Activated CD4-positive, alpha-beta memory T cell treated with anti-CD3 and anti-CD28 coated beads for 36 hours (primary cell): ENCODE results near the gene SNX1. TPM values are rescaled to one million over a fixed set of nuclear protein-coding genes. Genes with fewer than 3 reads are reported as not detected.
"Not testable (repeated sequence)": the region's sequence is repeated elsewhere in the genome, so short reads cannot be mapped to it uniquely, and the experiment has no call there.

Experiments used
- CTCF ChIA-PET: fragments of 350-600 bp; sonication (Branson Sonifier 250); formaldehyde crosslinking; loops from one replicate; lab custom pipeline; 2021; ENCODE audit warnings: antibody characterized with exemption, inconsistent platforms; lab: Charles Lee
- POLR2A ChIA-PET: fragments of 350-600 bp; sonication (Branson Sonifier 250); formaldehyde crosslinking; loops from one replicate; lab custom pipeline; 2021; ENCODE audit warnings: antibody characterized with exemption; lab: Charles Lee
- DNase-seq: peaks from one replicate; pipeline ENCODE4 v3.0.0-alpha.2; 2020
- H3K27ac Mint-ChIP-seq: one replicate; pipeline ENCODE4 v1.8.0; 2021; ENCODE audit warnings: mixed read lengths
- H3K27me3 Mint-ChIP-seq: one replicate; pipeline ENCODE4 v1.8.0; 2021; ENCODE audit warnings: mixed read lengths
- H3K36me3 Mint-ChIP-seq: one replicate; pipeline ENCODE4 v1.8.0; 2021; ENCODE audit warnings: mixed read lengths
- H3K4me1 Mint-ChIP-seq: one replicate; pipeline ENCODE4 v1.8.0; 2021; ENCODE audit warnings: low read depth, mixed read lengths
- H3K4me3 Mint-ChIP-seq: one replicate; pipeline ENCODE4 v1.8.0; 2021; ENCODE audit warnings: mild to moderate bottlenecking, mixed read lengths
- H3K9me3 Mint-ChIP-seq: one replicate; pipeline ENCODE4 v1.8.0; 2021; ENCODE audit warnings: mixed read lengths
- intact Hi-C: fragments of 100-400 bp; cut with micrococcal nuclease; formaldehyde crosslinking; loops from one replicate; pipeline ENCODE4 v1.15.1; 2023
- total RNA-seq, 2 experiments: library from RNA; stranded (reverse); gene quantifications; one replicate each; pipeline ENCODE4 v1.2.3, GENCODE V29; 2021

The SNX1 gene
- total RNA-seq, 2 experiments from 2014 or later = 99.3 to 102 TPM

DNA sequence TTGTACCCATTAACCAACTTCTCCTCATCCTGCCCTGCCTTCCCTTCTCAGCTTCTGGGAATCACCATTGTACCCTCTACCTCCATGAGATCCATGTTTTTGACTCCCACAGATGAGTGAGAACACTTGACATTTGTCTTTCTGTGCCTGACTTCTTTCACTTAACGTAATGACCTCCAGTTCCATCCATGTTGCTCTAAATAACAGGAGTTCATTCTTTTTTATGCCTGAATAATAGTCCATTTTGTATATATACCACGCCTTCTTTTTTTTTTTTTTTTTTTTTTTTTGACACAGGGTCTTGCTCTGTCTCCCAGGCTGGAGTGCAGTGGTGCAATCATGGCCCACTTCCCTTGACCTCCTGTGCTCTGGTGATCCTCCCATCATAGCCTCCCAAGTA lies 6.7 kb downstream of the SNX1 start:
- H3K27ac Mint-ChIP-seq = no peak overlapping the region
- intact Hi-C loops = no loop called here
- ChIA-PET CTCF (no interaction called here), POLR2A (no interaction called here)
- H3K9me3 Mint-ChIP-seq = no peaks in the 10 kb centered on the region
- peaks cover 5% of the 10 kb centered on the region for H3K36me3 Mint-ChIP-seq
- H3K4me1 Mint-ChIP-seq = peaks cover 48% of the 10 kb centered on the region
- DNase-seq = no peak
- H3K27me3 Mint-ChIP-seq = no peaks in the 10 kb centered on the region
- H3K4me3 Mint-ChIP-seq = no peak overlapping the region

DNA sequence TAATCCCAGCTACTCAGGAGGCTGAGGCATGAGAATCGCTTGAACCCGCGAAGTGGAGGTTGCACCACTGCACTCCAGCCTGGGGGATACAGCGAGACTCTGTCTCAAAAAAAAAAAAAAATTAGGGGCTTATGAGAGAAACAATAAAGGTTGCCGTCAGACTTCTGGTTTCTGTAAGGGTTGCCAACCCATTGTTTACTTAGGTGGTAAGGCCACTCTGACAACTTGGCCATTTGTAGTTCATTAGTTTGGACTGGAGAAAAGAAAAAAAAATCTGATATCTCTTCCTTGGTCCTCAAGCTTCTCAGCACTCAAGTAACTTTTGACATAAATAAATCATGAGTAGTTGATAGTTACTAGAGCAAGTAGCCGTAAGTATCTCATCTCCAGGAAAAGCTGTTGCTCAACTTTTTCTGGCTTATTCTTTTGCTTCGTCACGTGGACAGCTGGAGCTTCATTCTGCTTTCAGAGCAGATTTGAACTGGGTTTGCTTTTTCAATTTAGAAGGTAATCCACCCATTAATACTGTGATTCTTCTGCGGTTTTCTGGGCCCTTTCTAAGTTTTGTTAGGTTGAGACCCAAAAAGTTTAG lies 9.4 kb downstream of the SNX1 start:
- POLR2A ChIA-PET = no interaction called here
- DNase-seq = no peak
- Mint-ChIP-seq H3K27me3 (no peaks in the 10 kb centered on the region), H3K9me3 (no peaks in the 10 kb centered on the region), H3K36me3 (peaks cover 5% of the 10 kb centered on the region), H3K4me1 (peaks cover 39% of the 10 kb centered on the region), H3K27ac (no peak overlapping the region), H3K4me3 (no peak overlapping the region)
- intact Hi-C loops = no loop called here
- CTCF ChIA-PET = interaction anchor here (1.1 to 1.6 kb wide), 2 partner anchors 9 to 353 kb away, joined by 3 read pairs; partner anchors contain the start of gene SNX1

DNA sequence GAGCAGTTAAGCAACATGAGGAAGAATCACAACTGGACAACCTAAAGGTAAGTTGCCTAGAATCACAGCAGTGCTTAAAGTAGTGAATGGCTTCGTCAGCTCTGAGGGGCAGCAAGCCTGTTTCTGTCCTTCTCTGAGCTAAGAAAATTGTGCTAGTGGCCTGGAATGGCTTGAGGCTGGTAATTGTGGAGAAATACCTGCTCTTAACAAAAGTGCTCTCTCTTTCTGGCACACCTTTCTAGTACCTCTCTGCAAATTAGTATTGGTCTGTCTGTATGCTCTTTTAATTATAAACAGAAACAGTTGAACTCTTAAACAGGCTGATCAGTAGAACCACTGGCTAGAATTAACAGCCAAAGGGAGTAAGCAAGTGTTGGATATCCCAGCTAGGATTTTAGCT lies 11.6 kb downstream of the SNX1 start:
- Mint-ChIP-seq H3K27ac (no peak overlapping the region), H3K4me1 (peaks cover 54% of the 10 kb centered on the region), H3K36me3 (peaks cover 5% of the 10 kb centered on the region), H3K27me3 (no peaks in the 10 kb centered on the region), H3K4me3 (no peak overlapping the region), H3K9me3 (no peaks in the 10 kb centered on the region)
- intact Hi-C loops = no loop called here
- POLR2A ChIA-PET = no interaction called here
- CTCF ChIA-PET = no interaction called here
- DNase-seq = no peak

DNA sequence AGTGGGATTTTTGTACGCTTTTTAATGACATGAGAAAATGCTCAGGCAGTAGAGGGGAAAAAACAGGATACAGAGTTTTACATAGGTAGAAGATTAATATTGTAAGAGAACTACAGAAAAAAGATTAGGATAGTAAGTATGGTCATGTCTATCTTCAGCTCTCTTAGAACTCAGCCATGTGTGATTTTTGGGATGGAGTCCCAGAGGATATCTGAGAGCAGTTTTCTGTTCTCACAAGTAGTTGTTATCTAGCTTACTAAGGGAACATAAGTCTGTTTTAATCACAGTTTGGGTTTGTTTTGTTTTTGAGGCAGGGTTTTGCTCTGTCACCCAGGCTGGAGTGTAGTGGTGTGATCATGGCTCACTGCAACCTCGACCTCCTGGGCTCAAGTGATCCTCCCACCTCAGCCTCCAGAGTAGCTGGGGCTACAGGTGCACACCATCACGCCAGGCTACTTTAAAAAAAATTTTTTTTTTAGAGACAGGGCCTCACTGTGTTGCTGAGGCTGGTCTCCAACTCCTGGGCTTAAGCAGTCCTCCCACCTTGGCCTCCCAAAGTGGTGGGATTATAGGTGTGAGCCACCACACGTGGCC lies 14.4 kb downstream of the SNX1 start:
- intact Hi-C loops = loop anchor here (2.0 to 5.0 kb wide), 2 partner anchors 17 to 42 kb away; partner anchors contain the start of genes CIAO2A and SNX22

DNA sequence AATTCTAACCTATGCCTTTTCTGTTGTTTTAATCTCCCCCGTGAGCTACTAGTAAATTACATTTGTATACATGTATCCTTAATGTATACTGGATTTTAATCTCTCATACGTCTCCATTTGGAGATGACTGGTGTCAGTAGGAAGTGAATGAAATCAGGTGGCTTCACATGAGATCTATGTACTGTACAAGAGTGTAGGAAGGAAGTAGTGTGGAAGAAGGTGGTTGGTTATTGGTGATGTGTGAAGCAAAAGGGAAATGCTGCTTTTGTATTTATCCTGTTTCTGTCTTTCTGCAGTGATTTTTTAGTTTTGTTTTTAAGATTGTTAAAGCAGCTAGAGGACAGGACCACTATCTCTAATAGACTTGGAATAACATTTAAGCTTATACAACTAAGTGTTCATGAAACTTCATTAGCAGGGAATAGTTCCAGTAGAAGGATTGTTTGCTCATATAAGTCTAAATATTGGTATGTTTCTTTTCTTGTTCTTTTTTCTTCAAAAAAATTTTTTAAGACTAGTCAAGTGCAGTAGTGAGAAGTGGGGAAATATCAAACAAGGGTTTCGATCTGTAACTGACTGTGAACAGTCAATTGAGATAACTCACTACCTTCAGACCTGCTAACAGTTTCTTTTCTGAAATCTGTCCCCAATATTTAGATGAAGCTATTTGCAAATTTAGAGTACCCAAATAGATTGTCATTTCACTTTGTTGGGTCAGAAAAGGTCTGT lies 15.3 kb downstream of the SNX1 start:
- DNase-seq = no peak
- Mint-ChIP-seq H3K36me3 (peaks cover 22% of the 10 kb centered on the region), H3K27ac (peak overlapping the region; percentile 20), H3K9me3 (no peaks in the 10 kb centered on the region), H3K27me3 (no peaks in the 10 kb centered on the region), H3K4me3 (no peak overlapping the region), H3K4me1 (peaks cover 43% of the 10 kb centered on the region)
- POLR2A ChIA-PET = interaction anchor here (0.5 to 2.1 kb wide), 5 partner anchors 16 to 302 kb away, joined by 3 to 7 read pairs (median 3); partner anchors contain the start of genes CIAO2A, PPIB and SNX1
- CTCF ChIA-PET = interaction anchor here (1.3 kb wide), 1 partner anchor 42 kb away, joined by 4 read pairs; no protein-coding TSS in a partner anchor
- intact Hi-C loops = loop anchor here (2.0 to 5.0 kb wide), 2 partner anchors 18 to 41 kb away; partner anchors contain the start of genes CIAO2A and SNX22

More for the DNA sequence above, 14.4 kb downstream of the SNX1 start:
- peaks cover 47% of the 10 kb centered on the region for H3K4me1 Mint-ChIP-seq
- POLR2A ChIA-PET = interaction anchor here (1.7 kb wide), 1 partner anchor 17 kb away, joined by 7 read pairs; the partner anchor contains the start of gene CIAO2A
- not testable (repeated sequence) for H3K27ac Mint-ChIP-seq, H3K9me3 Mint-ChIP-seq, H3K4me3 Mint-ChIP-seq, H3K27me3 Mint-ChIP-seq, DNase-seq
- CTCF ChIA-PET = interaction anchor here (1.3 kb wide), 1 partner anchor 43 kb away, joined by 4 read pairs; no protein-coding TSS in a partner anchor
- peaks cover 22% of the 10 kb centered on the region for H3K36me3 Mint-ChIP-seq

DNA sequence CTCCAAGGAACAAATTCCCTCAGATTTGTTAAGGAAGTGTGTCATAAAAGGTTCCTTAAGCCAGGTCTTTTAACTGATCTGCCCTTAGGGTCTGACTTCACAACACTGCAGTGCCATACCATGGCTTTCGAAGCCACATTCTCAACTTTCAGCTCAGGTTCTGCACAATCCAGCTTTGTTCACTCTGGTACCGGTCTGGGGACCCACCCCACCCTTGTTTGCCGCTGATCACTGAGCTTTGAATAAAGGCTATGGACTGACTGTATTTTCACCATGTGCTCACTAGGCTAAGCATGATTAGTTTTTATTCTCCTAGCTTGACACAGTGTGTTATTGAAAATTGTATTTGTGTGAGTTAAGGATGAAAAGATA lies 15.9 kb downstream of the SNX1 start:
- ChIA-PET CTCF (no interaction called here), POLR2A (interaction anchor here (0.9 to 2.1 kb wide), 4 partner anchors 16 to 135 kb away, joined by 3 to 7 read pairs (median 5); partner anchors contain the start of genes CIAO2A, PPIB and SNX1)
- H3K27ac Mint-ChIP-seq = no peak overlapping the region
- no peak overlapping the region for H3K4me3 Mint-ChIP-seq
- no peaks in the 10 kb centered on the region for H3K9me3 Mint-ChIP-seq
- H3K4me1 Mint-ChIP-seq = peaks cover 38% of the 10 kb centered on the region
- no peaks in the 10 kb centered on the region for H3K27me3 Mint-ChIP-seq
- H3K36me3 Mint-ChIP-seq = peaks cover 24% of the 10 kb centered on the region
- intact Hi-C loops = loop anchor here (2.0 to 5.0 kb wide), 2 partner anchors 19 to 41 kb away; partner anchors contain the start of genes CIAO2A and SNX22
- DNase-seq = no peak

DNA sequence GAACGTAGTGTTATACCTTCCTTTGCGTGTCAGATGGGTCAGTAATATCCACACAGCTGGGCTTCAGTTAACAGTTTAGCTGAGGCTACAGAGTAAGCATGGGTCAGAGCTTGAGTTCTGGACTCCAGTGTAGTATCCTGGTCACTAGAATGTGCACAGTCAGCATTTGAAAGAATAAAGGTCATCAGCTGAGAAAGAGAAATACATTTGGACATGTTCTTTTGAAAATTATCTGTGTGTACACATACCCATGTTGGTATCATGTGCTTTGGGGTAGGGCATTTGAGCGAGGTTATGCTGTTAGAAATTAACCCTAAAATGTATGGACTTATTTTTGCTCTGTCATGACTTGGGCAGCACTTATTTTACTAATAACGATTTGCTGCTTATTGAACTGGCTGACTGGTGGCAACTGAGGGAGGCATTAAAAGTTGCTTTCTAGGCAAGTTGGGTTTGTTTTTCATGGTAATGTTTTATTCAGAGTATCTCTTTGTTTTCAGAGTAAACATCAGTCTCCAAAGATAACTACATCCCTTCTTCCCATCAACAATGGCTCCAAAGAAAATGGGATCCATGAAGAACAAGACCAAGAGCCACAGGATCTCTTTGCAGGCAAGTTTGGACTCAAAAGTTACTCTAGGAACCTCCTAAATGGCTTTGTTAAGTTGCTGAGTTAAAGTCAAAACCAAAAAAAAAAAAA lies 16.4 kb downstream of the SNX1 start:
- no peaks in the 10 kb centered on the region for H3K9me3 Mint-ChIP-seq
- H3K27ac Mint-ChIP-seq = peak overlapping the region; percentile 76
- no peak overlapping the region for H3K4me3 Mint-ChIP-seq
- no peaks in the 10 kb centered on the region for H3K27me3 Mint-ChIP-seq
- intact Hi-C loops = loop anchor here (5.0 kb wide), 1 partner anchor 40 kb away; the partner anchor contains the start of gene SNX22
- H3K4me1 Mint-ChIP-seq = peaks cover 38% of the 10 kb centered on the region
- POLR2A ChIA-PET = interaction anchor here (0.9 to 2.1 kb wide), 4 partner anchors 17 to 135 kb away, joined by 3 to 7 read pairs (median 5); partner anchors contain the start of genes CIAO2A, PPIB and SNX1
- H3K36me3 Mint-ChIP-seq = peaks cover 28% of the 10 kb centered on the region
- DNase-seq = no peak
- CTCF ChIA-PET = no interaction called here

DNA sequence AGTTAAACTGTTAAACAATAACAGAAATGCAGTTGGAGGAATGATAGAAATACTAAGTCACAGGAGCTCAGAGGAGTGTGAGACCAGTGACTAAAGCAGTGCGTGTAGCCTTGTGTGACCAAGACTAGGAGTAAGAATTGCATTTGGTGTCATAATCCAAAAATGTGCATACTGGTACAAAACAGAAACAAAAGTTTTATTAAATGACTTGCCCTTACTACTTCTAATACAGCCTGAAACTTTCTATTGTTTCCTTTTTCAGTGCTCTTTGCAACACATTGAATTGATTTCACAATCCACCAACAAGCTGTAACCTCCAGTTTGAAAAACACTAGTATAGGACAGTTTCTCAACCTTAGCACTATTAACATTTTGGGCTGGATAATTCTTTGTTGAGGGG lies 17.1 kb downstream of the SNX1 start:
- DNase-seq = peak; percentile 28
- intact Hi-C loops = loop anchor here (5.0 kb wide), 1 partner anchor 39 kb away; the partner anchor contains the start of gene SNX22
- POLR2A ChIA-PET = interaction anchor here (2.1 kb wide), 1 partner anchor 50 kb away, joined by 7 read pairs; the partner anchor contains the start of gene PPIB
- CTCF ChIA-PET = interaction anchor here (0.8 kb wide), 1 partner anchor 12 kb away, joined by 3 read pairs; no protein-coding TSS in a partner anchor
- Mint-ChIP-seq H3K27me3 (no peaks in the 10 kb centered on the region), H3K27ac (peak overlapping the region; percentile 76), H3K36me3 (peaks cover 31% of the 10 kb centered on the region), H3K4me3 (no peak overlapping the region), H3K9me3 (no peaks in the 10 kb centered on the region), H3K4me1 (peaks cover 38% of the 10 kb centered on the region)

DNA sequence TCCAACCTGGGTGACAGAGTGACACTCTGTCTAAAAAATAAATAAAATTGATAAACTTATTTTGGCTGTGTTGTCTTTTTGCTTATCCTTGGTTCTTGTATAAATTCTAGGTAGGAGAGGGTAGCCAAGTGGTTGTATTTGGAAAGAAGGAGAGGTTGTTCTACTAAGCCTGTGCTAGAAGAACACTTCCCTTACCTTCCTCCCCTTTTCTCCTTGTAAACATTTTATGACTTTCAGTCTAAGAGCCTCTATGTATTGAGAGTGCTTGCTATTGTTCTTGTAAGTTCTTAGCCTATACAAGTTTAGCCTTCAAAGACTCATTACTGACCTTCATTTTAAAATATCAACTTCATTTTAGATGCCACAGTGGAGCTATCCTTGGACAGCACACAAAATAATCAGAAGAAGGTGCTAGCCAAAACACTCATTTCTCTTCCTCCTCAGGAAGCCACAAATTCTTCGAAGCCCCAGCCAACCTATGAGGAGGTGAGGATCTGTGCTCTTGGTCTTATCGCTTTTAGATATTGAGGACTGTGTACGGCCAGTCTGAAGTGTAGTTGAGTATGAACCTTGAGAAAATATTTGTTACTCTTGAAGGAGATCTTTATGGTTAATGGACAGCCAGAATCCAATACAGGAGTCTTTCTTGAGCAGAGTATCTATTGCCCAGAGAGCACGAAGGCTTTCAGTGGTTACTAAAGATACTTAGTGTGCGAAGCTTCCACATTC lies 22.1 kb downstream of the SNX1 start:
- no peak for DNase-seq
- H3K9me3 Mint-ChIP-seq = no peaks in the 10 kb centered on the region
- H3K4me3 Mint-ChIP-seq = no peak overlapping the region
- H3K4me1 Mint-ChIP-seq = peaks cover 3% of the 10 kb centered on the region
- ChIA-PET POLR2A (no interaction called here), CTCF (interaction anchor here (1.1 to 3.3 kb wide), 2 partner anchors 36 to 50 kb away, joined by 3 to 12 read pairs; no protein-coding TSS in a partner anchor)
- intact Hi-C loops = no loop called here
- H3K27me3 Mint-ChIP-seq = no peaks in the 10 kb centered on the region
- no peak overlapping the region for H3K27ac Mint-ChIP-seq
- peaks cover 46% of the 10 kb centered on the region for H3K36me3 Mint-ChIP-seq

DNA sequence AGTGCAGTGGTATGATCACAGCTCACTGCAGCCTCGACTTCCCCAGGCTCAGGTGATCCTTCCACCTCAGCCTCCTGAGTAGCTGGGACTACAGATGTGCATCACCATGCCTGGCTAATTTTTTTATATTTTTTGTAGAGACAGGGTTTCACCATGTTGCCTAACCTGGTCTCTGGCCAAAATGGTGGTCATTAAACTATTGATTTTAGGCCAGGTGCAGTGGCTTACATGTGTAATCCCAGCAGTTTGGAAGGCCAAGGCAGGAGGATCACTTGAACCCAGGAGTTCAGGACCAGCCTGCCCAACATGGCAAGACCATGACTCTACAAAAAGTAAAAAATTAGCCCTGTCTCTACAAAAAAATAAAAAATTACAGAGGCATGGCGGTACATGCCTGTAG lies 24.5 kb downstream of the SNX1 start:
- POLR2A ChIA-PET, H3K9me3 Mint-ChIP-seq: not testable (repeated sequence)
- CTCF ChIA-PET = interaction anchor here (3.3 kb wide), 1 partner anchor 33 kb away, joined by 12 read pairs; no protein-coding TSS in a partner anchor

More for the DNA sequence above, 24.5 kb downstream of the SNX1 start:
- H3K4me1 Mint-ChIP-seq, DNase-seq, H3K4me3 Mint-ChIP-seq, H3K27ac Mint-ChIP-seq, intact Hi-C loops, H3K27me3 Mint-ChIP-seq: not testable (repeated sequence)
- H3K36me3 Mint-ChIP-seq = peaks cover 36% of the 10 kb centered on the region
